GM18526 (cell line): Measurements from ENCODE around the gene EYA2.

Experiments used
- POLR2A ChIP-seq: IDR thresholded peaks from 3 replicates; pipeline ENCODE4 v1.6.1; 2011; ENCODE audit not compliant: insufficient read length; ENCODE audit errors: extremely low read depth

Gene EYA2

GRCh38 chr20:46914789-46915379, 20.2 kb downstream of the EYA2 start:
- no peak for TF ChIP-seq POLR2A

GRCh38 chr20:46915575-46916257, 21.1 kb downstream of the EYA2 start:
- TF ChIP-seq POLR2A = no peak

- no peak for TF ChIP-seq POLR2A
These were observed 21.6 kb downstream of the EYA2 start for GRCh38 chr20:46916258-46916603.

- no peak for TF ChIP-seq POLR2A
These were observed 22.5 kb downstream of the EYA2 start for GRCh38 chr20:46917155-46917554.

GRCh38 chr20:46920114-46920513, 25.5 kb downstream of the EYA2 start:
- TF ChIP-seq POLR2A = no peak

GRCh38 chr20:46923550-46923949, 28.9 kb downstream of the EYA2 start:
- no peak for TF ChIP-seq POLR2A

GRCh38 chr20:46928580-46929132, 34.0 kb downstream of the EYA2 start:
- TF ChIP-seq POLR2A = no peak

- TF ChIP-seq POLR2A = no peak
These were observed 35.3 kb downstream of the EYA2 start for GRCh38 chr20:46929902-46930301.

GRCh38 chr20:46930640-46931339, 36.1 kb downstream of the EYA2 start:
- no peak for TF ChIP-seq POLR2A

- TF ChIP-seq POLR2A = no peak
These were observed 37.1 kb downstream of the EYA2 start for GRCh38 chr20:46931699-46932098.

GRCh38 chr20:46933150-46933549, 38.5 kb downstream of the EYA2 start:
- no peak for TF ChIP-seq POLR2A

- TF ChIP-seq POLR2A = no peak
These were observed 40.2 kb downstream of the EYA2 start for GRCh38 chr20:46934746-46935287.

GRCh38 chr20:46935394-46936017, 40.9 kb downstream of the EYA2 start:
- TF ChIP-seq POLR2A = no peak

GRCh38 chr20:46936415-46937156, 41.9 kb downstream of the EYA2 start:
- no peak for TF ChIP-seq POLR2A

GRCh38 chr20:46937157-46937523, 42.5 kb downstream of the EYA2 start:
- TF ChIP-seq POLR2A = no peak
